A673 (cell line): ENCODE data around the gene CHORDC1. TPM values are rescaled to one million over a fixed set of nuclear protein-coding genes. Genes with fewer than 3 reads are reported as not detected.

Experiments used
- Bru-seq: library from RNA; stranded (reverse); fragments of 400-500 nt; gene quantifications from one replicate; lab custom pipeline; 2021; lab: Mats Ljungman, UMichigan
- BruChase-seq, 2 experiments: library from RNA; stranded (reverse); fragments of 400-500 nt; gene quantifications; one replicate each; lab custom pipeline; 2021; lab: Mats Ljungman, UMichigan
- BruUV-seq: library from RNA; stranded (reverse); fragments of 400-500 nt; replicated peaks from 2 replicates; lab custom pipeline; 2021; lab: Mats Ljungman, UMichigan
- CTCF ChIA-PET: fragments of 300-600 bp; sonication (Branson Sonifier 250); formaldehyde crosslinking; loops from one replicate; lab custom pipeline; 2022; ENCODE audit warnings: antibody characterized with exemption; lab: Charles Lee
- POLR2A ChIA-PET: fragments of 300-600 bp; sonication (Branson Sonifier 250); formaldehyde crosslinking; loops from one replicate; lab custom pipeline; 2022; ENCODE audit warnings: antibody characterized with exemption; ENCODE audit not compliant: low non-redundant PET; lab: Charles Lee
- DNase-seq: peaks from one replicate; pipeline ENCODE4 v3.0.0-alpha.2; 2015; ENCODE audit warnings: low spot score
- H3K27ac ChIP-seq: fragments of 200-600 bp; sonication (generic); 2 replicates; pipeline ENCODE4 v1.5.1; 2016; ENCODE audit warnings: mixed run types, low read depth, mild to moderate bottlenecking, mixed read lengths, antibody characterized with exemption, low read length; ENCODE audit not compliant: poor library complexity, severe bottlenecking
- H3K27me3 ChIP-seq: fragments of 200-600 bp; sonication (generic); replicated peaks from 2 replicates; pipeline ENCODE4 v1.6.1; 2017; ENCODE audit warnings: mixed run types, low read depth, mild to moderate bottlenecking, mixed read lengths, antibody characterized with exemption, low read length; ENCODE audit not compliant: insufficient read depth, poor library complexity
- H3K36me3 ChIP-seq: fragments of 200-600 bp; sonication (generic); 2 replicates; pipeline ENCODE4 v1.6.1; 2016; ENCODE audit warnings: mixed run types, mild to moderate bottlenecking, mixed read lengths, antibody characterized with exemption, low read length; ENCODE audit not compliant: insufficient read depth, poor library complexity, severe bottlenecking
- H3K4me1 ChIP-seq: fragments of 200-600 bp; sonication (generic); 2 replicates; pipeline ENCODE4 v1.6.1; 2017; ENCODE audit warnings: mixed run types, mild to moderate bottlenecking, mixed read lengths, antibody characterized with exemption, low read length; ENCODE audit not compliant: insufficient read depth, poor library complexity, severe bottlenecking
- H3K4me3 ChIP-seq: fragments of 200-600 bp; sonication (generic); 2 replicates; pipeline ENCODE4 v1.5.1; 2016; ENCODE audit warnings: low read depth, mixed run types, mild to moderate bottlenecking, mixed read lengths, low read length; ENCODE audit not compliant: poor library complexity, severe bottlenecking
- H3K9me3 ChIP-seq: fragments of 200-600 bp; sonication (generic); 2 replicates; pipeline ENCODE4 v1.6.1; 2016; ENCODE audit warnings: mixed run types, low read depth, mild to moderate bottlenecking, mixed read lengths, antibody characterized with exemption, low read length; ENCODE audit not compliant: poor library complexity, severe bottlenecking
- CTCF ChIP-seq: fragments of 300-800, 200-600 bp; sonication (generic); conservative IDR thresholded peaks from 2 replicates; pipeline ENCODE4 v1.5.1; 2017; ENCODE audit warnings: low read depth, mild to moderate bottlenecking, antibody characterized with exemption, low read length, moderate library complexity, mixed read lengths
- EZH2 ChIP-seq: fragments of 200-600 bp; sonication (generic); IDR thresholded peaks from 2 replicates; pipeline ENCODE4 v1.6.1; 2017; ENCODE audit warnings: borderline replicate concordance, low read depth, mild to moderate bottlenecking, mixed read lengths, antibody characterized with exemption, low read length; ENCODE audit not compliant: poor library complexity, severe bottlenecking
- intact Hi-C: fragments of 100-400 bp; cut with micrococcal nuclease; formaldehyde crosslinking; loops from one replicate; pipeline ENCODE4 v1.10.0; 2022; ENCODE audit not compliant: unreplicated experiment
- long read RNA-seq: library from polyadenylated mRNA; stranded (forward); transcript quantifications from one replicate; pipeline ENCODE4 v2.0.0, GENCODE V29; 2022
- total RNA-seq: library from RNA; stranded (reverse); gene quantifications from 2 replicates; pipeline ENCODE4 v1.2.3, GENCODE V29; 2021

CHORDC1 gene
- 186 and 244 TPM in 2 replicates for total RNA-seq
- percentile 98 among the genes with signal in this experiment for Bru-seq, nascent RNA
- percentile 99 among the genes with signal in this experiment for BruChase-seq, experiment 1, labeled RNA remaining after a 2-hour chase
- BruChase-seq, experiment 2, labeled RNA remaining after a 6-hour chase, result percentile 97 among the genes with signal in this experiment
- long read RNA-seq, full-length matches to known transcripts, result 354 of 401 reads
- long read RNA-seq, partial matches to known transcripts, result 6 of 401 reads
- long read RNA-seq, other reads (novel, unspliced or antisense), result 41 of 401 reads

DNA sequence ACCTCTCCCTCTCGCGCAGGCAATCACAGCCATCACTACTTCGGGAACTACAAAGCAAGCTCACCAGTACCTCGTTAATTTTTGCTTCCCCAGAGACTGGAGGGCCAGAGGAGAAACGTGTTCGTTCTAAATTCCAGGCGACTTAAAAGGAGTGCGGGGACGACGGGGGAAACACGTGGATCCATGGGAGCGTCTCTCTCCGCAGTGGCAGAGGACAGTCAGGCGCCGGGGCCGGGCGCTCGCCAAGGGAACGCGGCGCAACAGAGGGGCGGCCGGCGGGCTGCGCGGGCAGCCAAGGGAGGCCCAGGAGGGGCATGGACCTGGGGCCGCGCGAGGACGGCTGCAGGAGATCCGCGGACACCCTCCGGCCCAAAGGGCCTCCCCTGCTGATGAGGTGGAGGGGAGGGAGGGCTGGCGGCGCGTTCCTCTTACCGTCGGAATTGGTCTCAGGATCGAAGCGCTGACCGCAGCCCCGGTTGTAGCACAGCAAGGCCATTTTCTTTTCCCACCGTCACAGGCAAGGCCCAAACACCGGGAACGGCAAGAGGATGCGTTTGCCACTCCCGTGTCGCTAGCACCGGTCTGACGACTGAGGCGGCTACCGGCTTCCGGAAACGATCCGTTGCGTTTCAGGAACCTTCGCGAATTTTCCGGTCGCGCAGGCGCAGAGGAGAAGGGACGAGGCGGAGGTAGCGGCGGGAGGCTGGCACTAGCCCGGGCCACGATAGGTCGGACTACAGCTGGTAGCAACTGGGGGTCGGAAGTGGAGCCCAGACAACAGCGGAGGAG is at the start of gene CHORDC1:
CHORDC1 (minus strand) TSS at position 591 of the 789 bp plus-strand sequence; CDS start at position 496, 95 bp downstream.
- intact Hi-C loops, result no loop called here
- BruUV-seq, result no TSS peak
- H3K4me3 ChIP-seq, result peak within 1 kb of the TSS; percentile 73

DNA sequence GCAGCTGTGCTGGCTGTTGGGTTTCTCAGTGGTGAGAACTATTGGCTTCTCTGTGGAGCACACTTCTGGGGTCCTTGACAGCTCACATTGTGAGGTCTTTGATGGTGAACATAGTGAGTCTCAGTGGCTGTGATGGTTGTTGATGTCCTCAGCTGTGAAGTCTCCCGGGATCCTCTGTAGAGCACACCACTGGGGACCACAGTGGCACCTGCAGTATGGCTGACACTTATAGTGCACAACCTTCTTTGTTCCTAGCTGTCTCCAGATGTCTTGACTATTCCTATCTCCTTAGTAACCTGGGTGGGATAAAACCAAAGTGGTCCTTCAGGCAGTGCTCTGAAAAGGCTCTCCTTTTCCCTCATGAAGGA is 34.3 kb upstream of the CHORDC1 start:
- H3K4me3 ChIP-seq, result no peak overlapping the region
- BruUV-seq, result no TSS peak
- ChIA-PET POLR2A (no interaction called here), CTCF (no interaction called here)
- intact Hi-C loops, result no loop called here
- DNase-seq, result no peak
- H3K27ac ChIP-seq, result no peak overlapping the region
- TF ChIP-seq EZH2 (no peak), CTCF (no peak)
- no peaks in the 10 kb centered on the region for H3K27me3 ChIP-seq
- peaks cover 11% of the 10 kb centered on the region for H3K9me3 ChIP-seq
- H3K4me1 ChIP-seq, result peaks cover 10% of the 10 kb centered on the region
- no peaks in the 10 kb centered on the region for H3K36me3 ChIP-seq

More for the DNA sequence above, at the start of gene CHORDC1:
- H3K36me3 ChIP-seq, result peaks cover 8% of the 10 kb centered on the region
- H3K27ac ChIP-seq, result peak within 1 kb of the TSS; percentile 85
- H3K4me1 ChIP-seq, result peaks cover 17% of the 10 kb centered on the region
- H3K9me3 ChIP-seq, result no peaks in the 10 kb centered on the region
- peak; percentile 94 for DNase-seq
- TF ChIP-seq EZH2 (no peak), CTCF (no peak)
- POLR2A ChIA-PET, result interaction anchor here (0.7 kb wide), 1 partner anchor 39 kb away, joined by 3 read pairs; no protein-coding TSS in a partner anchor
- CTCF ChIA-PET, result no interaction called here
- no peaks in the 10 kb centered on the region for H3K27me3 ChIP-seq

DNA sequence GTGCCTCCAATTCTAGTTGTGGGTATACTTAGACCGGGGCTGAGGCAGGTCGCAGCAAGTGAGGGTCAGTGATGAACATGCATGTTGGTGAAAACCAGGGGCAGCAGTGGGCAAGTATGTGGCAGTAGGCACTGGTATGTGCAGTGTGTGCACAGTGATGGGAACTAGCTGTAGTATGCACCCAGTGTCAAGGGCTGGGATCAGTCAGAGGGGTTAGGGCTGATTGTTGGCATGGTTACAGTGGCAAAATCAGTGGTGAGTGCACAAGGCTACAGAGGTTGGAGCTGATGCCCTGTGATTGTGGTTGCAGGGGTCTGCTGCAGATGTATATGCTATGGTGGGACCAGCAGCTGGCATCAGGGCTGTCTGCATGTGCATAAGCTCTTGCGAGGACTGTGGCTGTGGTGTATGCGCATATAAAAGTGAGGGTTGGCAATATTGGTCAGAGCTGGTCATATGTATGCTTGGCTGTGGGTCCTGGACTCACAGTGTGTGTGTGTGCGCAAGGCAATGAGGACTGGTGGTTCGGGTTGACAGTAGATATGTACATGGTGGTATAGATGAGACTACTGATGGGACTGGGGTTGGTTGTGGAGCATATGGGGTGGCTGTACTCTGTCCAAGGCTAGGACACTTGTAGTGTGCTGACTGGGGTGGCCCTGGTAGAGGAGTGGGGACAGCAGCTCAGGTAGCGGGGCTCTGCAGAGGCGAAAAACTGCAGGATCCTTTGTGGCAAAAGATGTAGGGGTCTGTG is 33.7 kb upstream of the CHORDC1 start:
- no TSS peak for BruUV-seq
- Histone ChIP-seq H3K27ac (no peak overlapping the region), H3K36me3 (no peaks in the 10 kb centered on the region), H3K4me3 (no peak overlapping the region), H3K9me3 (peaks cover 11% of the 10 kb centered on the region), H3K27me3 (no peaks in the 10 kb centered on the region), H3K4me1 (peaks cover 10% of the 10 kb centered on the region)
- no peak for TF ChIP-seq EZH2
- no peak for TF ChIP-seq CTCF
- no peak for DNase-seq
- ChIA-PET CTCF (no interaction called here), POLR2A (no interaction called here)
- intact Hi-C loops, result no loop called here
